Globus pallidus (tissue), 1 donor: ENCODE results near the gene LAMA3.

ENCODE experiments used
- DNase-seq: peaks from one replicate; pipeline ENCODE4 v3.0.0-alpha.2; 2015; ENCODE audit warnings: low spot score

The LAMA3 gene

DNA sequence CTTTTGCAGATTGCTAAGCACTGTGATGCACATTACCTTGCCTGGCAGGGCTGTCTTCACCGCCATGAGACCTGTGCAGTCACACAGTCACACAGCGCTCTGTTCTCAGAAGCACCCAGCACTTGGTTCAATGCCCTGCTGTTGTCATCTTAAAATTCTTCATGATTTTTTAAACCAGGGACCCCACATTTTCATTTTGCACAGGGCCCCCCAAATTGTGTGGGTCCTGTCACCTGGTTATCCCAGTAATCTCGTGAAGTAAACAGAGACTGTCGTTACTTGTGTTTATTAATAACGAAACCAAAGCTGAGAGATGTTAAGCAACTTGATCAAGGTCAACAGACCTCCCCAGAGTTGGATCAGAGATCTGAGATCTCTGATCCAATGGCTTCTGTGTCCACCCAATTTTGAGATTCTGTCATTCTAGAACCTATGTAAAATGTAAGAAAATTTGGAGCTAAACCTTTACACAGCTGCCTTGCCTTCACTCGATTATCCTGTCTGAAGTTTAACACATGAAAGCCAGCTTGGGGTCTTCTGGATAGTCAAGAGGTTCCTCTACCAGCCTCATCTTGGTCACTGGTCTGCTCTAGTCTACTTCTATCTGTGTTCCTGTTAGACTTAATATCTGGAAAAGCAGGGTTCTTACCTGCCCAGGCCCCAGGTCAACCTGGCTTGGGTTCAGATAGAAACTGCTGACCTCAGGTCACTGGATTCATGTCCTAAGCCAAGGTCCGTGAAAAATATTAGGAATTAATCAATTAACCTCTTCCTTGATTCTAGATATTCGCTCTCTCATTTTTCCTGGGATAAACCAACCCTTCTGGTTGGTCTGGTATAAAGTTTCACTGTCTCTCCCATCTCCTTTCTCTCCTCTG is 311.6 kb downstream of the LAMA3 start:
- DNase-seq: no peak

DNA sequence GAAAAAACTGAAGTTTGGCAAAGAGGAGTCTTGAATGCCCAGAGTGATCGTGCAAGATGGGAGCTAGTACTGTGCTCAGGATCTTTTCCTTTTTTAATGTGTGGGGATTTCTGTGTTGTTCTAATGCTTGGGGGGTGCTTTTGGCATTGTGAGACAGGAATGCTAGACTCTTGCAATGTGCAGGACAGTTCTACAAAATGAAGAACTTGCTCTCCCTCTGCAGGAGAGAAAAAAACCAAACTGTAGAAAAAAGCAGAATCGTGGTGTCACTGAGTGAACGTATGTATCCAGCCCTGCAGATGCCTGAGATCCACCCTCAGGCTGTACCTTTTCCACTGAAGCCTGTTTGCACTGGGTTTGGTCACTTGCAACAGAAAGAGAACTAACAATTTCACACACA is 313.2 kb downstream of the LAMA3 start:
- DNase-seq: no peak

DNA sequence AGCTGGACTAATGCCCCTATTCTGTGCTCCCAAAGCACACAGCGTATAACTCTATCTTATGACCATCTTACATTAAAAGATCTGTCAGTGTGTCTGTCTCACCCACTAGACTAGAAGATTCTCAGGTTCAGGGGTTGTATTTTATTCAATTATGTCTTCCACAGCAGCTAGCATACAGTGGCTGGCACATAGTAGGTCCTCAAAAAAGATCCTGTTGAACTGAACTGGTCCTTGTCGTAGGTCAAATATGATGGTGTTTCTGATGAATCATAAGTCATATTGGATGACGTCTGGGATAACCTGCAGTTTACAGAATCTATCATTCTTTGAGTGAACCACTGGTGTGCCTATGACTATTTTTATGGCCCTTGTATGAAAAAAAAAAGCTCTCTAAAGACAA is 314.0 kb downstream of the LAMA3 start:
- DNase-seq: no peak

DNA sequence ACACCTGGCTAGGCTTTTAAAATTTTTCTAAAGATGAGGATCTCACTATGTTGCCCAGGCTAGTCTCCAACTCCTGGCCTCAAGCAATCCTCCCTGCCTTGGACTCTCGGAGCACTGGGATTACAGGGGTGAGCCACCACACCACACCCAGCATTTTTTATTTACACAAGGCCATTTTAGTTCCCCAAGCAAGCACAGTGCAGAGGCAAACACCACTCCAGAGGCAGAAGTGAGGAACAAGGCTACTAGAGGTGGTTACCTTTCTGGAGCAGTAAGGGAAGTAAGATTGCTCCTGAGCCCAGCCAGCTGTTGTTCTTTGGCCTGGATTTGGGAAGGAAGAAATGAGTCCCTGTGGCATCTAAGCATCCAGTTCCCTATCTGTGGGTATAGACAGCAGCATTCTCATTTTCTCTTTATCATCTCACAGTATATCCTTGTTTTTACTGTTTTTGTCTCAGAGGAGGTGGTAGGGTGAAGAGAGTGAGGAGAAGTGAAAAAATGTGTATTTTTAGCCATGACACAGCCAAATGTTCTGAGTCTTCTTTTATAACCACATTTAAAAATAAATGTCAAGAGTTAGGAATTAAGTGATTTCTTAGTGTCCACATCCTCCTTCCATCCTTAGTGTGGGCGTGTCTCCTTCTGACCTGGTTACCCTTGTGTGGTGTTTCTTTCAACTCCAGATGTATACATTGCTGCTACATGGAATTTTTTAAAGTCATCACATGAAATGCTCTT is 314.8 kb downstream of the LAMA3 start:
- DNase-seq: no peak
